WI38 (cell line): Measurements from ENCODE around the gene PRICKLE2.

ENCODE experiments used
- H3K4me3 ChIP-seq: 2 replicates; pipeline ENCODE4 v1.5.1; 2011; ENCODE audit warnings: low read depth, mild to moderate bottlenecking, control low read depth, low read length
- TF ChIP-seq, protein P1 (sequence below): IDR thresholded peaks from 2 replicates; pipeline ENCODE4 v1.5.1; 2012; ENCODE audit warnings: low read depth, mild to moderate bottlenecking, control low read depth, low read length

The PRICKLE2 gene

DNA sequence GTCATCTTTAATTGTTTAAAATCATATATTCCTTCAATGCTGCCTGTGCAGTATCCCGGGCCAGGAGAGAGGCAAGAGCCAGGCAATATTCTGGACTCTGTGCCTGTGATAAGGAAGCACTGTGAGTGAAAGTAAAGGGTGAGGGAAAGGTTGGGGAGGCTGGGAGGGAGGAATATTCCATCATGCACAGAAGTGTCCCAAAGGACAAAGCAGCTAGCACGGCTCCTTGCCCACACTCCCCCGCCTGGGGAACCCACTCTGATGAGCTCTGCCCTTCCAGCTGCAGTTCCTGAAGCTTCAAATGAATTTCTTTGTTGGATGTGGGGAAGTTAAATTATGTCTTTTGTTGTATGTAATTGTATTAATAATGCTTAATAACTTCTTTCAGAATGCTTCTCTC is 1.5 kb upstream of the PRICKLE2 start:
- no peak overlapping the region for H3K4me3 ChIP-seq

GRCh38 chr3:64225695-64226499 is 631 bp upstream of the PRICKLE2 start:
- H3K4me3 ChIP-seq = peak overlapping the region; percentile 55
- TF ChIP-seq, protein P1, sequence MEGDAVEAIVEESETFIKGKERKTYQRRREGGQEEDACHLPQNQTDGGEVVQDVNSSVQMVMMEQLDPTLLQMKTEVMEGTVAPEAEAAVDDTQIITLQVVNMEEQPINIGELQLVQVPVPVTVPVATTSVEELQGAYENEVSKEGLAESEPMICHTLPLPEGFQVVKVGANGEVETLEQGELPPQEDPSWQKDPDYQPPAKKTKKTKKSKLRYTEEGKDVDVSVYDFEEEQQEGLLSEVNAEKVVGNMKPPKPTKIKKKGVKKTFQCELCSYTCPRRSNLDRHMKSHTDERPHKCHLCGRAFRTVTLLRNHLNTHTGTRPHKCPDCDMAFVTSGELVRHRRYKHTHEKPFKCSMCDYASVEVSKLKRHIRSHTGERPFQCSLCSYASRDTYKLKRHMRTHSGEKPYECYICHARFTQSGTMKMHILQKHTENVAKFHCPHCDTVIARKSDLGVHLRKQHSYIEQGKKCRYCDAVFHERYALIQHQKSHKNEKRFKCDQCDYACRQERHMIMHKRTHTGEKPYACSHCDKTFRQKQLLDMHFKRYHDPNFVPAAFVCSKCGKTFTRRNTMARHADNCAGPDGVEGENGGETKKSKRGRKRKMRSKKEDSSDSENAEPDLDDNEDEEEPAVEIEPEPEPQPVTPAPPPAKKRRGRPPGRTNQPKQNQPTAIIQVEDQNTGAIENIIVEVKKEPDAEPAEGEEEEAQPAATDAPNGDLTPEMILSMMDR = no peak

More for the DNA sequence above, 1.5 kb upstream of the PRICKLE2 start:
- TF ChIP-seq, protein P1 = no peak

- TF ChIP-seq, protein P1 = no peak
- peak overlapping the region; percentile 55 for H3K4me3 ChIP-seq
Measured at GRCh38 chr3:64223791-64224745, 1.2 kb downstream of the PRICKLE2 start.

- no peak overlapping the region for H3K4me3 ChIP-seq
- TF ChIP-seq, protein P1 = no peak
Measured at GRCh38 chr3:64222501-64223111, 2.7 kb downstream of the PRICKLE2 start.

DNA sequence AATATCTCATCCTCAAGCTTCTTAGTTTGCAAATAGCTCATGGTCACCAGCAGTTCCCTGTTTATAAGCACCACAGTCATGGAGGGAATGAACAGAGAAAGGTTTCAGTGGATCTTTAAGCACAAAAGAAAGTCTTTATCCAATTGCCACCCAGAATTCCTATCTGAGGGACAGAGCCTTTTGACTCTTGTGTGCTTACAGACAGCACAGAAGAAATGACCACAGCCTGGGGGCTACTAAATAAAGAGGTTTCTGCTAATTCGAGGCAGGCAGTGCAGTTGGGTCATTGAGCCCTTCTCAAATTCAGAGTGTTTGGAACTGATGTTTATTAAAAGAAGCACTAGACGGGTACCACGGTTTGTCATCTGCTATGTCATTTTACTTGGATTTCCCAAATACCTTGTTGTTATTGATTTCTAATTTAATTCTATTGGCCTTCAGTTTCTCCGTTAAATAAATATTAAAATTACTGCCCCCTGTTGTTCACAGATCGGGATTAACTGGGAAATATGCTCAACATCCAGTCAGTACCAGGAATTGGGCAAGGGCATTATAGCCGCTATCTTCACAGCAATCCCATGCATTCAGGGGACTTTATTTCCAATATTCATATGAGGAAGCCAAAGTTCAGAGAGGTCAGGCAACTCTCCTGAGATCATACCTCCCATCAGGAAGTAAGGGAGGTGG is 3.6 kb downstream of the PRICKLE2 start:
- H3K4me3 ChIP-seq = no peak overlapping the region
- TF ChIP-seq, protein P1 = no peak

DNA sequence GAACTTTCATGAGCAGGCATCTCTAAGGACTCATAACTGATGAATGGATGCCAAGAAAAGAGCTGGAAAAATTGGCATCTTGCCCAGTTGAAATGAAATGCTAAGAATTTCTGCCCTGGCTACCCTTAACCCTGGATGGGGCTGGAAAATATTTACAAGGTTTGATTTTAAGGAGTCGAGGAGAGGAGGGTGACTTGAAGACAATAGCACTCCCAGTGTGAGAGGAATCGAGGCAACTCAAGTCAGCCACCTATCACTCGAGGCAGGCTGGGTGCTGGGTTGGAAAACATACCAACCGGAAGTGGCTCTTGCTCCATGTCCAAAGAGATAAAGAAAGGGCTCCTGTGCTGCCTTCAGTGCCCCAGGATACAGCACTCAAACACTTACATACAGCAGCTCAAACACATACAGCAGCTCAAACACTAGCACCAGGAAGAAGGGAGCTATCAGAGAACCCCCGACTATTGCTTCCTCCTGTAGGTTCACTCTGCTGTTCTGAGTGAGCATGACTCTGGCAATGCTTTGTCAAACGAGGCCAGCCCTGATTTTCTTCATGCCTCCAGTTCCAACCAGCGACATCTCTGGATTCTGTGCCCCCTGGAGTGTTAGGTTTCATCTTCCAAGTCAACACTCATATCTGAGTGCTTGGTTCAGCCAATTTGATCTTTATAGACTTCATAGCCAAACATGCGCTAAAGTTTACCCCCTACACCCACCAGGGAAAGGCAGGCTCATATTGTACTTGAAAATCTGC is 4.9 kb downstream of the PRICKLE2 start:
- H3K4me3 ChIP-seq = no peak overlapping the region
- TF ChIP-seq, protein P1 = no peak
